ENCODE results near the gene CHMP4A.

CHMP4A gene, protein sequence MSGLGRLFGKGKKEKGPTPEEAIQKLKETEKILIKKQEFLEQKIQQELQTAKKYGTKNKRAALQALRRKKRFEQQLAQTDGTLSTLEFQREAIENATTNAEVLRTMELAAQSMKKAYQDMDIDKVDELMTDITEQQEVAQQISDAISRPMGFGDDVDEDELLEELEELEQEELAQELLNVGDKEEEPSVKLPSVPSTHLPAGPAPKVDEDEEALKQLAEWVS

DNA sequence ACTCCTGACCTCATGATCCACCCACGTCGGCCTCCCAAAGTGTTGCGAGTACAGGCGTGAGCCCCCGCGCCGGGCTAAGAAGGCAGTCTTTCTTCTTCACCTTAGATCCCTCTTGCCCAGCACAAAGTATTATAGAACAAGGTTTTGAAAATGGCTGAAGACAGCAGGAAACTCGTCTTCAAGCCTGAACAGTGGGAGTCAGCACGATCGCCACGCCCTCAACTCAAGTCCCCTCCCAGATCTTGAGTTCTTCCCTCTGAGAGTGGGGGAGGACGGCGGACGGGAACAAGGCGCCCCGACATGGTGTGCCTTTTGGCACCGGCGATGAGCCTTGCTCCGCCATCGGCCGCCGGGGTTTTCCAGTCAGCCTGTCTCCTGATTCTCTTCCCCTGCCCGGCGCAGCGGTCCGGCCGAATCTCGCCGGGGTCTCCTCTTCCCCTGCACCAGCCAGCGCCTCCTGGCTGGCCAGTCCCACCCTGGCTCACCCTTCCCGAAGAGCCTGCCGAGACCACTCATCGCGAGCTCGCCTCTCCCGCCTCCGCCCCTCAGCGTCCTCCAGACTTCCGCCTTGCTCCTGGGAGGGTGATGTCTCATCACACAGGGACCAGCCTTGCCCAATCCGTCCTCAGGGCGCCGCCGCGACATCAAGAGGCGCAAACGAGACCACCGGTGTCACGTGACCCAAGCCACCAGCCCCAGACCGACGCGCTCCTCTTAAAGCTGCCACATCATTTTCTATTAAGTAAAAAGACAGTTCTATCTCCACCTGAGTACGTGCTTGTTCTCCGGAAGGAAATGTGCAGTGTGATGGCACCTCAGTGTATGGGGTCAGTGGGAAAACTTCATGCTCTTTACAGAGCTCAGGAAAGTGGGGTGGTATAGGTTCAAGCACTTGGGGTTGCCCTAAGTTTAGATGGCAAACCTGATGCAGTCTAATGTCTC, at the start of gene CHMP4A:
CHMP4A (minus strand) TSS at position 565 of the 942 bp plus-strand sequence; CDS start at position 516, 49 bp downstream.
- peak; percentile 92 for ATAC-seq
- no peaks in the 10 kb centered on the region for H3K27me3 Mint-ChIP-seq
- no peaks in the 10 kb centered on the region for H3K9me3 Mint-ChIP-seq
- peaks cover 50% of the 10 kb centered on the region for H3K4me1 Mint-ChIP-seq
- peak within 1 kb of the TSS; percentile 94 for H3K27ac Mint-ChIP-seq
- H3K36me3 Mint-ChIP-seq = peaks cover 24% of the 10 kb centered on the region
- H3K4me3 Mint-ChIP-seq = peak within 1 kb of the TSS; percentile 87

DNA sequence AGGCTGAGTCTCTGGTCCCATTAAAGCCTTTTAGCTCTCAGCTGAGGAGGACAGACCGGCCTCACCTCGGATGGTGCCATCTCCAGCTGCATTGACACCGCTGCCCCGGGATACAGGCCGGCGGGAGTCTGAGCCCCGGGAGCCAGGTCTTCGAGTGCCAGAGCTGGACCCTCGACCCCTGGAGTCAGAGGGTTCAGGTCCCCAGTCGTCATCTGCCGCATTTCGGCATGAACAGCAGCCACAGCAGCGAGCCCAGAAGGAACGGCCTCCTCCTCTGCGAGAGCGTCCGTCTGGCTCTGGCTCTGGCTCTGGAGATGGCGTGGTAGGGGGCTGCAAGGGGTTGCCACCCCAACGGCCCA, 48.7 kb upstream of the CHMP4A start:
- Mint-ChIP-seq H3K27ac (no peak overlapping the region), H3K36me3 (peaks cover 29% of the 10 kb centered on the region), H3K4me1 (peaks cover 5% of the 10 kb centered on the region), H3K4me3 (no peak overlapping the region), H3K27me3 (no peaks in the 10 kb centered on the region), H3K9me3 (no peaks in the 10 kb centered on the region)
- no peak for ATAC-seq

DNA sequence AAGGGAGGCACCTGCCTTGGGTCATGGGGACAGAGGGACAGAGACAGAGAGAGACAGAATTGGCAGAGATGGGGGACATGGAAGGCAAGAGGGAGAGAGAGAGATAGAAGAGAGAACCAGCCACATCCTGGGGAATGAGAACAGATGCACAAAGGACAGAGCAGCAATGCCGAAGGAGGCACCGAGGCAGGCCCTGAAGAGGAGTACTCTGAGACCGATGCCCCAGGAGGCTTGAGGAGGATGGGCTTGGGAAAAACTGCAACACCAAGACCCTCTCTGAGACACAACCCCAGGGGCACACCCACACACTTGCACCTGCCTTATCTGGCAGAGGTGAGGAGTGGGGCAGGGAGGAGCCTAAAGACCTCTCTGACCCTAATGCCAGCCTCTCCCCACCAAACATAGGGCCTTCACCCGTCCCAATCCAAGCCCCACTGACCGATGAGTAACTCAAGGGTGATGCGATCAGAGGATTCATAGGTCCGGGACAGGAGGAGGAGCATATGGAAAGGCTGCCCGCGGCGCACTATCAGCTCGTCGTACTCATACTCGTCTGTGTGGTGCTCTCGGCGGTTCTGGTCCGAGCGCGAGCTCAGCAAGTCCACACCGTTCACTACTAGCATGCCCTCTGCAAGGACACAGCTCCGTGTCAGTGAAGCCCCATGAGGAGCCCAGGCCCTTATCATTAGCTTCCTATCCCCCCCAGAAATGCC, 48.1 kb upstream of the CHMP4A start:
- Mint-ChIP-seq H3K36me3 (peaks cover 27% of the 10 kb centered on the region), H3K4me1 (no peaks in the 10 kb centered on the region)

DNA sequence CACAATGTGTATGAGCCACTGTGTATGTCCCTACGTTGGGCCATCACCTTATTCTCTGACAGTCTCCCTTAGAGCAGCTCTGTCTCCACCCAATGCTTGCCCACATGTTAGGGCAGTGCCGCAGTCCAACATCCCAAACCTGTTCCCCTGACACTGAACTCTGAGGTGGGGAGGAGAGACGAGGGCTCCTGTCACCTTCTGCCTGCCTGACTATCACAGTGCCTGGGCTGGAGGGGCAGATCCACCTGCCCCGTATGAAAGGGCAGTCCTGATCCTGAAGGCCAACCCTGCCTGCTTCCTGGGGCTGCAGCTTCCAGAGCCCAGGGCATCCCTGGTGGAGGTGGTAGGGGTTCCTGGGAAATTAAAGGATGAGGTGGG, 47.5 kb upstream of the CHMP4A start:
- no peak overlapping the region for H3K27ac Mint-ChIP-seq
- H3K4me3 Mint-ChIP-seq = no peak overlapping the region
- H3K36me3 Mint-ChIP-seq = peaks cover 22% of the 10 kb centered on the region

More for the DNA sequence above, 48.1 kb upstream of the CHMP4A start:
- no peaks in the 10 kb centered on the region for H3K9me3 Mint-ChIP-seq
- H3K27me3 Mint-ChIP-seq = no peaks in the 10 kb centered on the region
- H3K27ac Mint-ChIP-seq = no peak overlapping the region
- H3K4me3 Mint-ChIP-seq = no peak overlapping the region
- ATAC-seq = no peak

DNA sequence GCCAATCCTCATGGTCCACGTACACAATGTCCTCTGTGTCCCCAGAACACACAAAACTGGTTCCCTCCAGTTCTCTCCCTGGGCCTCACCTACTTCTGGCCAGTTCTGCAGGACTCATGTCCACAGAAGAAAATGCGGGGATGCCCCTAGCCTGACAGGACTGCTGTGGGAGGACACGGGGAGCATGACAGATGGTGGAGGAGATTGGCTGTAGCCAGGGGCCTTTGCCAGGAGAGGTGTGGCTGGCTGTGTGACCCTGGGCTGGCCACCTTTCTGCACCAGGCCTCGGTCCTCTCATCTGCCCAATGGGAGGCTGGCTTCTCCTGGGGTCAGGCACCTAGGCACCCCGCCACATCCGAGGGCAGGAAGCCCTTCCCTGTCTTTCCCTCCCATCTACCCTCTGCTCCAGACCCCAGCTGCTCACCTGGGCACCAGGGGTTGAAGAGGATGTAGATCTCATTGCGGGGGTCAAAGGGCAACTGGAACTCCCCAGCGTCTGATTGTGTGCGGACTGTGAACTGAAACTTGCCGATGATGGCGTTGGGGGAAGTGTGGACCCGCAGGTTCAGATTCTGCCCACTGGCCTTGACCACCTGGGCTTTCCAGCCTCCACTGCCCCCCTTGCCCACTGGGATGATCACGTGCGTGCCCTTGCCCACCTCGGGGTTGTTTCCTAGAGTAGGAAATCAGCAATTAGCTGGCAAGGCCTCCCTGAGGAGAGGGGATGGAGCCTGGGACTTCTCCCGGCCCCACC, 46.9 kb upstream of the CHMP4A start:
- Mint-ChIP-seq H3K9me3 (no peaks in the 10 kb centered on the region), H3K4me3 (no peak overlapping the region), H3K27ac (no peak overlapping the region), H3K27me3 (no peaks in the 10 kb centered on the region), H3K36me3 (peaks cover 22% of the 10 kb centered on the region), H3K4me1 (no peaks in the 10 kb centered on the region)
- ATAC-seq = no peak

More for the DNA sequence above, 47.5 kb upstream of the CHMP4A start:
- ATAC-seq = no peak
- H3K4me1 Mint-ChIP-seq = no peaks in the 10 kb centered on the region
- no peaks in the 10 kb centered on the region for H3K27me3 Mint-ChIP-seq
- H3K9me3 Mint-ChIP-seq = no peaks in the 10 kb centered on the region

DNA sequence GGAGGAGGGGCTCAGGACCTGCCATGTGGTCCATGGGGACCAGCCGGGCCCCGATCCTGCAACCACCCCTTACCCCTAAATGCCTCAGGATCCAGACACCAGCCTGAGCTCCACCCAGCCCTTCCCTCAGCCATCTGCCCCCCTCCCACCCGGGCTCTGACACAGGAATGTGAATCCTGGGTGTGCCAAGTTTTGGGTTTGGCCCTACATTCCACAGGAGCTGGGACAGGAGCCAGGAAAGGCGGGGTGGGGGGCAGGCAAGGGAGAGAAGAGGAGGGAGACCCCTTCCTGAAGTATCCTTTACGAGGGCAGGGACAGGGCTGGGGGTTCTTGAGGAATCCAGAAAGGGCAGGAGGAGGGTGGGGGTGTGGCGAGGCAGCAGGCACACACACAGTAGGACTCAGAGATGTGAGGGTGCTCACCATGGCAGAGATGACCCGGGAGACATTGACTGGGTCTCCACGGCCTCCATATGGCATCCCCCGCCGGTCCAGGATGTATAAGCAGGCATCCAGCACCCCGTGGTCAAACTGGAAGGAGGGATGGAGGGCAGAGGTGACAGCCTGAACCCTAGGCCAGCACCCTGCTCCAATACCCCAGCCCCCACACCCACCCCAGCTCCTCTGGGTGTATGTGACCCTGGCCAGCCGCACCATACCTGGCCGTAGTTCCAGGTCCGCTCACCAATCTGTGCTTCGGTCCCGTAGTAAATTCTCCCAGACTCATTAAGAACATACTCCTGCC, 46.2 kb upstream of the CHMP4A start:
- Mint-ChIP-seq H3K9me3 (no peaks in the 10 kb centered on the region), H3K4me3 (no peak overlapping the region), H3K36me3 (peaks cover 27% of the 10 kb centered on the region), H3K4me1 (no peaks in the 10 kb centered on the region), H3K27me3 (no peaks in the 10 kb centered on the region), H3K27ac (no peak overlapping the region)
- ATAC-seq = no peak

DNA sequence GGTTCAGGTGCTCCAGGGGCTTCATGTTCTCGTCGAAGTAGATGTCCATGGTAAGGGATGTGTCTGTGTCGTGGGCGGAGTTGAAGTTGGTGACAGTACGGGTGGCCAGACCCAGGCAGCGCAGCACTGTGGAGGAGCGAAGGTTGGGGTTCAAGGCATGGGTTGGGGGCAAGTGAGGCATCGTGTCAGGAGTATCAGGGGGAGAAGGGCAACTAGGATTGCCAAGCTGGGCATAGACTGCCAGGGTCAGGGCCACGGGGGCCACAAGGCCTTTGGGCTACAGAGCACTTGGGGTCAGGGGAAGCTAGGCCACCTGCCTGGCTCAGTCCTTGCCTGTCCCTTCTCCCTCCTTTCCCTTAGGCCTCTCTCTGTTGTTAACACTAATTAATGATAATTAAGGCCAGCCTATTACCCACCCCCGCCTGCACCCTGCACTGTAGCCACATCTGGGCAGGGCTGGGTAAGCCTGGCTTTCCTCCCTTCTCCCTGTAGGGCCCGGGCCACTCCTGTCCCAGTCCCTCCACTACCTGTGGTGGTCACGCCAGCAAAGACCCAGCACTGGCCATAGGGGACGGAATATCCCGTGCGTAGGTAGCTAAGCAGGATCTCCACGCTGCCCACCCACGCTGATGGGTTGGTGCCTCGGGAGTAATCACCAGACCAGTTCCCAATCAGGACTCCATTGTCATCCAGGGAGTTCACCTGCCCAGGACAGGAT, 45.4 kb upstream of the CHMP4A start:
- no peaks in the 10 kb centered on the region for H3K4me1 Mint-ChIP-seq
- no peak for ATAC-seq
- no peak overlapping the region for H3K4me3 Mint-ChIP-seq
- H3K27ac Mint-ChIP-seq = no peak overlapping the region
- H3K9me3 Mint-ChIP-seq = no peaks in the 10 kb centered on the region
- peaks cover 34% of the 10 kb centered on the region for H3K36me3 Mint-ChIP-seq
- no peaks in the 10 kb centered on the region for H3K27me3 Mint-ChIP-seq

DNA sequence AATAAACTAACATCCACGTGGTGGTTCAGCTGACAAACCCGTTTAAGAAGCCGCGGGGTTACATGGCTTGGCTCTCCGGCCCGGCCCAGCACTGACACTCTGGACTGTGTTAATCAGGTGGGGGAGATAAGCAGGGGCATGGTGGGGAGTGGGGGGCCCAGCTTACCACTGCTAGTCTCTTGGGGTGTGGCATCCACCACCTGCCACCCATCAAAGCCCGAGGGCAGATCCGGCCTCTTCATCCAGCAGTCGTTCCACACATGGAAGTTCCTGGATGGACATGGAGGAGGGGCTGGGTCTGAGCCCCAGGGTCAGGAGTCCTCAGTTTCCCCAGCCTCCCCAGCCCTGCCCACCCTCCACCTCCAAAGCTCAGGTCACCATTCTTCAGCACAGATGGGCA, 44.8 kb upstream of the CHMP4A start:
- Mint-ChIP-seq H3K4me3 (no peak overlapping the region), H3K4me1 (no peaks in the 10 kb centered on the region), H3K27me3 (no peaks in the 10 kb centered on the region), H3K9me3 (no peaks in the 10 kb centered on the region), H3K36me3 (peaks cover 36% of the 10 kb centered on the region), H3K27ac (no peak overlapping the region)
- ATAC-seq = no peak

DNA sequence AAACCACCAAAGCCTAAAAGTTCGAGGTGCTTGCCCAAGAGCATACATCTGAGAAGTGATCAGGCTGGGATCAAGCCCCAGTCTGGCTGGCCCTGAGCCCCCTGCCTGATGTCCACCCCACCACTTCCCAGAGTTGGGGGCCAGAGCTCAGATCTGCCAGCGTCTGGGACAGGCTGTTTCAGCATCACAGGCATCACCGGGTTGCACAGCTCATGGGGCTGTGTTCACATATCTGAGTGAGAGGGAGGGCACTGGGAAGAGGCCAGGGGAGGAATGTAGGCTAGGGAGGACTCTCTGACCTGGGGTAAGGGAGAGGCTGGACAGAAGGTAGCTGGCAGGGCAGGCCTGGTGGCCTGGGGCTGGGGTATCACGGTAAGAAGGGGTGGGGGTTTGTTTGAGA, 43.7 kb upstream of the CHMP4A start:
- Mint-ChIP-seq H3K27me3 (no peaks in the 10 kb centered on the region), H3K4me1 (no peaks in the 10 kb centered on the region), H3K27ac (no peak overlapping the region)

DNA sequence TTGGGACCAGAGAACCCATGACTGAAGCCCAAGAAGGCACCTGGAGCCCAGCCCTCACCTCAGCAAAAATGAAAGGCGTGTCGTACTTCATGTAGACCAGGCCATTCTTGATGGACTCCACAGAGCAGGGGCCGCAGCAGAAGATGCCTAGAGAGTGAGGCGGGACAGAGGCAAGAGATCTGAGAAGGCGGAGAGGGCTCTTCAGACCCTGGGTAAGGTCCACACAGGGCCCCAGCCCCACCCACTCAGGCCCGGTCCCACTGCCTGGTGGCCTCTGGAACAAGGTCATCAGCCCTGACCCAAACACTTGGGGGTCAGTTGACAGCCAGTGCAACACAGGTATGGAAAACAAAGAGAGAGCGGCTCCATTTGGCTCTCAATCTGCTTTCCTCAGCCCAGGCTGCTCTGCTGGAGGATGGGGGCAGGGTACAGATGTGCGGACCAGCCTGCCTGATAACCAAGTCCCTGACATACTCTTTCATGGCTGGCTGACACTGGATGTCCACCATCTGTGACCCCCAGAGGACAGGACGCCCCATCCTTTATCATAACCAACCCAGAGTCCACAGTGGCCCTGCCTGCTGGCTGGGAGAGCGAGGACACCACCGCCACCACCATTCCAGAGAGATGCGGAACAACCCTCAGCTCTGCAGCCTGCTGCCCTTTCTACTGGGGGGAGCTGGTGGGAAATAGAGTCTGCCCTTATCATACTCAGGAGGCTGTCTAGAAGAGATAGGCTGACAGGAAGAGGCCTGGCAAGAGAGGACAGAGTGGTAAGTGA, 42.8 kb upstream of the CHMP4A start:
- Mint-ChIP-seq H3K4me3 (no peak overlapping the region), H3K27me3 (no peaks in the 10 kb centered on the region), H3K36me3 (peaks cover 23% of the 10 kb centered on the region), H3K4me1 (no peaks in the 10 kb centered on the region), H3K9me3 (no peaks in the 10 kb centered on the region), H3K27ac (peak overlapping the region; percentile 27)
- ATAC-seq = no peak

More for the DNA sequence above, 43.7 kb upstream of the CHMP4A start:
- no peak overlapping the region for H3K4me3 Mint-ChIP-seq
- H3K36me3 Mint-ChIP-seq = peaks cover 26% of the 10 kb centered on the region
- H3K9me3 Mint-ChIP-seq = no peaks in the 10 kb centered on the region
- no peak for ATAC-seq

DNA sequence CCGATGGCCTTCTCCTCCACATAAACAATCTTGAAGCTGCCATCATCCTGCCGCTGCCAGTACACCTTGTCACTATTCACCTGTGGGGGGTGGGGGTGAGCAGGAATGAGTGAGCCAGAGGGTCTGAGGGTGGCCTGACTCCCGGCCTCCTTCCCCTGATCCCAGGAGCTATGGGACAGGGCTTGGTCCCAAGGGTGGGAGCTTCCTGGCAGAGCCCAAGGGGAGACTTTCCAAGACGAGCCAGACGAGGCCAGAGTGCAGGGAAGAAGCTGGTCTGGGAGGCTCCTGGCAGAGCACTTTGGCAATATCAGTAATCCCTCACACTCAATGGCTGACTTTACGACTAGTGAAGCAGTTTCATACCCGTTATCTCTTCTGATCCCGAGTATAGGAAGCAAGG, 42.1 kb upstream of the CHMP4A start:
- Mint-ChIP-seq H3K36me3 (peaks cover 21% of the 10 kb centered on the region), H3K4me1 (no peaks in the 10 kb centered on the region), H3K27me3 (no peaks in the 10 kb centered on the region), H3K4me3 (no peak overlapping the region), H3K27ac (peak overlapping the region; percentile 27), H3K9me3 (no peaks in the 10 kb centered on the region)
- no peak for ATAC-seq

DNA sequence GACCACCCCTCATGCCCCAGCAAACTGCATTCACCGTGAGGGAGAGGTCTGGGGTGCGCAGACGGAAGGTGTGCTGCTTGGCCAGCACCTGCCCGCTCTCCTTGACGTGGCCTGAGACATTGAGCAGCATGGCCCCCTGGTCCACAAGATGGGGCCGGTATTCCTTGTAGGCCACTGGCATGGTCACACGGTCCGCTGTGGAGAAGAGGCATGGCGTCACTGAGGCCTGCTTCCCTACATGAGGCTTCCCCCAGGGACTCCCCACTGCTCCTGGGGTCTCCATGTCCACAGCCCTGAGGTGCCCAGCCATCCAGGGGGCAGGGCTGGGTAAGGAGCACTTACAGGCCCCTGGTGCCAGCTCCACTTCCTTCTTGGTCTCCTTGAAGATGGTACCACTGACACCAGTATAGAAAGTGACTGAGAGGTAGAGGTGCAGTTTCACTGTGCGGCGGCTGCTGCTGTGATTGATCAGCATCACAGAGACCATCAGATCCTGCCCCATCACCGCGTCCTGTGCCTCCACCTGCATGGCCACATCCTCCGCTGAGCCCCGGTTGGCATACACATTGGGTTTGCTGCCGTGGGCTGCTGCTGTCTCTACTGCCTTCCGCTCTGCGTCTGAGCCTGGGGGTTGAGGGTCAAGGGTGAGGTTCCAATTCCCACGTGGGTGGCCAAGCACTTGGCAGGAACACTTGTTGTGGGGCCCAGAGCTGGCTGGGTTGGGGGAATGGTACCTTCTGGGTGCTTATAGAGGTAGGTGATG, 41.5 kb upstream of the CHMP4A start:
- no peaks in the 10 kb centered on the region for H3K4me1 Mint-ChIP-seq
- H3K27ac Mint-ChIP-seq = no peak overlapping the region
- peaks cover 25% of the 10 kb centered on the region for H3K36me3 Mint-ChIP-seq
- no peak overlapping the region for H3K4me3 Mint-ChIP-seq
- H3K27me3 Mint-ChIP-seq = no peaks in the 10 kb centered on the region
- no peaks in the 10 kb centered on the region for H3K9me3 Mint-ChIP-seq
- ATAC-seq = no peak

DNA sequence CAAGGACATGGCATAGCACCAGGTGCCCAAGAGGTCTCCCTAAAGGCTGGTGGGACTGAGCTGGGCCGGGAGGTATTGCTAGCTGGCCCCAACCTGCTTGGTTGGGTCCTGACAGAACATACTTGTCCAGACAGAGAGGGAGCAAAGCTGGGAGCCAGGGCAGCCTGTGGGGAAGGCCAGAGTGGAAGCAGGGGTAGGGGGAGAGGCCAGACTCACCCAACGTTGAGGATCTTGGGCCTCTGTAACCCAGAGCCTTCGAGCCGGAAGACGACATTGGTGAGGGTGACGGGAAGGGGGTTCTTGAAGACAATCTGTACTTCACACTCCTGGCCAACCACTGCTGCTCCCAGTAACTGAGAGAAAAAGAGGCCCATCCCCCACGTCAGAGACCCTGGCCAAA, 40.6 kb upstream of the CHMP4A start:
- Mint-ChIP-seq H3K4me1 (no peaks in the 10 kb centered on the region), H3K27me3 (no peaks in the 10 kb centered on the region), H3K9me3 (no peaks in the 10 kb centered on the region), H3K27ac (no peak overlapping the region), H3K4me3 (no peak overlapping the region), H3K36me3 (peaks cover 30% of the 10 kb centered on the region)
- ATAC-seq = no peak

Data from stimulated activated memory B cell treated with anti-CD40 and anti-IgM and Interleukin-4, amounts not matched to agents 10 μg/mL and 1 μg/mL and 100 μg/mL, for 72 hours (primary cell).